Measurements from ENCODE around the gene ADAM30.

The ADAM30 gene

DNA sequence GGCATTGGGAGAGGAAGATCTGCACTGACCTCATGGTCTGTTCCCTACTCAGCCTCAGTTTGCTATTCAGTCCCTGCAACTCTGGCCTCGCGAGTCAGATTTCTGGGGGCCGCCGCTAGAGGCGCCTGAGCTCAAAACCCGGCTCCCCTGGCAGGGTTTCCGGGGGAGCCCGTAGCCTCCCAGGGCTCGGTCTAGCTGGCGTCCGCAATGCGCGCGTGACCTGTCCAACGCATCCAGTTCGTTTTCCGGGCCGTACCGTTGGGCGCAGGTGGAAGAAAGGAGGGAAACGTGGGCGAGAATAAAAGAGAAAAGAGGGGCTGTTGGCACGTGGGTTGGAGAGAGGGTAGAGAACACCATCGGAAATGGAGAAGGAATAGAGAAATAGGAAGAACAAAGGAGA lies at the start of gene ADAM30:
Gene ADAM30, minus strand, starts transcription at position 213 of the 400 bp plus-strand sequence. Its CDS starts 179 bp downstream, at position 34.
- in situ Hi-C loops (cut with HindIII; ENCODE audit: low sequenced_read_pairs) = no loop called here

DNA sequence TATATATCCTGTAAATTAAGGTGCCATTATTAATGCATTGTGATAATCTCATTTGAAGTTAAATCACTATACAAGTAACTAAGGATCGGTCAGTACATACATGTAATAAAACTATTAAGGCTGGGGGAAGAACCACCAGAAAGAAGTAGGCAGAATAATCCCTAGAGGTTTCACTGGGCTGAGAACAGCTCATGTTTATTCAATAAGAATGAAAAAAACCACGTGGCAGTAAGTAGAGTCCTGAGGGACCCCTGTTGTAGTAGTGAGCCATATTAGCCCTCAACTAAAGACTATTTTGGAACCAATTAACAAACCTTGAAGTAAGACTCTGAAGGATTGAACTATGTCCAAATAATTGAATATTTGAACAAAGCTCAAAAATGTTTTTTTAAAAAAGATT lies 46.9 kb upstream of the ADAM30 start:
- in situ Hi-C loops (cut with HindIII; ENCODE audit: low sequenced_read_pairs) = no loop called here

DNA sequence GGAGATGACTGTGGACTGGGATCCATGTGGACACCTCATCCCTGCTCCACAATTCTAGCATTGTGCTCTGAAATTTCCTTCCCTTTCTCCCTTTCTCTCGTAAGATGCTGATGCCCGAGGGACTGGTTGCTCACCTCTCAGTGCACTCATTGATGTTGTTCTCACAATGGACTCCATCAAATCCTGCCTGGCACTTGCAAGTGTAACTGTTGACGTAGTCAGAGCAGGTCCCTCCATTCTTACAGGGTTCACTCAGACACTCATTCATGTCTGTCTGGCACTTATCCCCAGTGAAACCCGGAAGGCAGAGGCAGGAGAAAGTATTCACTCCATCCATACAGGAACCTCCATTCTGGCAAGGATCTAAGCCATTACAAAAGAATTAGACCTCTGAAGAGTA lies 45.1 kb upstream of the ADAM30 start:
- in situ Hi-C loops (cut with HindIII; ENCODE audit: low sequenced_read_pairs) = no loop called here

DNA sequence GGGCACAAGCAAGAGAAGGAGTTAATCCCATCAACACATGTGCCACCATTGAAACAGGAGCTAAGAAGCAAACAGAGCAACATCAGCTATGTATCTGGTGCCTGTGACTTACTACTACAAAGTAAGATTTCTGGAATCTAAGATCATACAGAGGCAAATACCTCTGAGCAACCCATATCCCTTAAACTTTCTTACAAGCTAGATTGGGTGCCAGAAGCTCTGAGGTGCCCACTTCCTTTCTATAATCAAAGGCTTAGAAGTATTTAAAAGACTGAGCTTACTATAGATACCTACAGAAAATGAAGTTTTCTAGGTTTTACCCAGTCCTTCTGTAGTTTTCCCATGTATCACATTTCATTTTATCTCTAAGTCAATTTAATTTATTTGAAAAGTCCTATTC lies 44.4 kb upstream of the ADAM30 start:
- in situ Hi-C loops (cut with HindIII; ENCODE audit: low sequenced_read_pairs) = no loop called here

DNA sequence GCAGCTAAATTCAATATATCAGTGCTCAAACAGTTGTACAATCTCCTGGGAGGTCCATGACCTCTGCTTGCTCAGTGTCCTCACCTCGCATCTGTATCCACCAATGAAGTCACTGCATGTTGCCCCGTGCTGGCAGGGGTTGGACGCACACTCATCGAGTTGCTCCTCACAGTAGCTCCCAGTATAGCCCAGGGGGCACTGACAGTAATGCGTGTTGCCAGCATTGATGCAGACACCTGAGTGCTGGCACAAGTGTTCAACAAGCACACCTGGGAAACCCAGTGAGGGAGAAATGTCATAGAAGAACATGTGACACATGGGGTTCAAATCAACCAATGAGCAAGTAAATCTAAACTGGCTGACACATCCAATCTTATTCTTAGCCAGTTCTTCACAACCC lies 40.9 kb upstream of the ADAM30 start:
- in situ Hi-C loops (cut with HindIII; ENCODE audit: low sequenced_read_pairs) = no loop called here

DNA sequence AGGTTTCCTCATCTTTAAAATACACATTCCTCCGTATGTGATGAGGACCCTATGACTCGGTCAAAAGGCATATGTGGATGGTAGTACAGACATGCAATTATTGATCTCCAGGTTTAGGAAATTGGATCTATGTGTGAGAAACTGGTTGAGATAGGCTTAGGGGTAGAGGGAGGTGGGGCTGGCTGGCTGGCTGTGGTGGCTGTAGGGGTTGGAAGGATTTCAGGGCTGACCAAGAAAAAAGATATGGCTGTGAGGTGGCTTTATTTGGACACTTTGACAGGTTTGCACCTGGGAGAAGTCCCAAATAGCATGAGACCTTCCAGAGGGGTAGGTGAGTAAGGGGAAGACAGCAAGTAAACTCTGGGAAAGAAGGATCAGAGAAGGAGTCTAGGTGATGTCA lies 39.6 kb upstream of the ADAM30 start:
- in situ Hi-C loops (cut with HindIII; ENCODE audit: low sequenced_read_pairs) = no loop called here

DNA sequence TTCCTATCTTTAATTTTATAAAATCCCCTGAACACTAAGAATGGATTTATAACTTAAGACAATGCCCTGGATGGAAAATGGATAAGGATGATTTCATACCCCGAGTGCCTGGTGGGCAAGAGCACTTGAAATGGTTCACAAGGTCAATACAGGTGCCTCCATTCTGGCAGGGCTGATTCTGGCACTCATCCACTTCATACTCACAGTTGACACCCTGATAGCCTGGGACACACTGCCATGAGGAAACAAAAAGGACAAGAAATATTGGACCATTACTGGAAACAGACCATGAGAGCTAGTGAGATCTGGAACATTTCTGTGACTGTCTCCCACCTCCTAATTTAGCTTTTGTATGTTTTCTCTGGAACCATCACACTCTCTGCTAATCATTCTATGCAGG lies 39.1 kb upstream of the ADAM30 start:
- in situ Hi-C loops (cut with HindIII; ENCODE audit: low sequenced_read_pairs) = no loop called here

DNA sequence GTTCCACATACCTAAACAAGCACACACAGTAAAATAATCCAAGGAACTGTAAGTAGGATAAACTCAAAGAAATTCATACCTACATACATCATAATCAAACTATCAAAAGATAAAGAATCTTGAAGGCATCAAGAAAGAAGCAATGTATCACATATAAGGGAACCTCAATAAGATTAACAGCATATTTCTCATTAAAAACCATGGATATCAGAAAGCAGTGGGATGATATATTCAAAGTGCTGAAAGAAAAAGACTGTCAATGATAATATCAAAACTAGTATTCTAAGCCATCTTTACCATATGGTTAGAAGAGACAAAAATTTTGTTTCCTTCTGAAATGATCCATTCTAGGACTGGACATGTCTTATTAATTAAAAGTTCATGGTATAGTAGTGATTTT lies 37.1 kb upstream of the ADAM30 start:
- in situ Hi-C loops (cut with HindIII; ENCODE audit: low sequenced_read_pairs) = no loop called here

DNA sequence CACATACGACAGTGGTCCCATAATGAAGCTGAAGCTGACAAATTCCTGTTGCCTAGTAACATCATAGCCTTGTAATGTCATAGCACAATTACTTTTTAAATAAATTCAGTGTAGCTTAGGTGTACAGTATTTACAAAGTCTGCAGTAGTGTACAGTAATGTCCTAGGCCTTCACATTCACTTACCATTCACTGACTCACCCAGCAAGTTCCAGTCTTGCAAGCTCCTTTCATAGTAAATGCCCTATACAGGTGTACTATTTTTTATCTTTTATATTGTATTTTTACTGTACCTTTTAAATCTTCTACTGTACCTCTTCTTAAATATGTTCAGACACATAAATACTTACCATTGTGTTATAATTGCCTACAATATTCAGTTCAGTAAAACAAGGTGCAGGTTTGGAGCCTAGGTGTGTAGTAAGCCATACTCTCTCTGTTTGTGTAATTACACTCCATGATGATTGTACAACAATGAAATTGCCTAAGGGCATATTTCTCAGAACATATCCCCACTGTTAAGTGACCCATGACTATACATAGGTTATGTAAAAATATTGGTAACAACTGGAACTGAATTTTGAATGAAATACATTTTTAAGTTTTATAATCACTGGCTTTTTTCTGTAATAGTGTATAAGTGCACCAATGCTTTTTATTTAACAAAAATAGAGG lies 33.5 kb upstream of the ADAM30 start:
- in situ Hi-C loops (cut with HindIII; ENCODE audit: low sequenced_read_pairs) = no loop called here

DNA sequence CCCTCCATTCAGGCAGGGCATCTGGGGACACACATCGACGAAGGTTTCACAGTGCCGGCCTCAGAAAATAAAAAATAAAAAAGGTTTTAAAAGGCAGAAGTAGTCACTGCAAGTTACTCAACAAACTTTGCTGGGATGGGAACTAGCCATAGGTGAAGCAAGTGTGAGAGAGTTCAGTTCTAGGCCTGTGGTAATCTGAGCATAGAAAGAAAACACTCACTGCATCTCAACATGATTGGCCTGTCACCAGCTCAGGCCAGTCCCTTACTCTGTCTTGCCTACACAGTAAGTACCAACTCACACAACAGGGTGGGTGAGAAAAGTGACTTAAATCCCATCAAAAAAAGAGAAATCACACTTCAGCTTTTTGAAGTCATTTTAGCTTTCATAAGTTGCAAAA lies 30.2 kb upstream of the ADAM30 start:
- in situ Hi-C loops (cut with HindIII; ENCODE audit: low sequenced_read_pairs) = no loop called here

DNA sequence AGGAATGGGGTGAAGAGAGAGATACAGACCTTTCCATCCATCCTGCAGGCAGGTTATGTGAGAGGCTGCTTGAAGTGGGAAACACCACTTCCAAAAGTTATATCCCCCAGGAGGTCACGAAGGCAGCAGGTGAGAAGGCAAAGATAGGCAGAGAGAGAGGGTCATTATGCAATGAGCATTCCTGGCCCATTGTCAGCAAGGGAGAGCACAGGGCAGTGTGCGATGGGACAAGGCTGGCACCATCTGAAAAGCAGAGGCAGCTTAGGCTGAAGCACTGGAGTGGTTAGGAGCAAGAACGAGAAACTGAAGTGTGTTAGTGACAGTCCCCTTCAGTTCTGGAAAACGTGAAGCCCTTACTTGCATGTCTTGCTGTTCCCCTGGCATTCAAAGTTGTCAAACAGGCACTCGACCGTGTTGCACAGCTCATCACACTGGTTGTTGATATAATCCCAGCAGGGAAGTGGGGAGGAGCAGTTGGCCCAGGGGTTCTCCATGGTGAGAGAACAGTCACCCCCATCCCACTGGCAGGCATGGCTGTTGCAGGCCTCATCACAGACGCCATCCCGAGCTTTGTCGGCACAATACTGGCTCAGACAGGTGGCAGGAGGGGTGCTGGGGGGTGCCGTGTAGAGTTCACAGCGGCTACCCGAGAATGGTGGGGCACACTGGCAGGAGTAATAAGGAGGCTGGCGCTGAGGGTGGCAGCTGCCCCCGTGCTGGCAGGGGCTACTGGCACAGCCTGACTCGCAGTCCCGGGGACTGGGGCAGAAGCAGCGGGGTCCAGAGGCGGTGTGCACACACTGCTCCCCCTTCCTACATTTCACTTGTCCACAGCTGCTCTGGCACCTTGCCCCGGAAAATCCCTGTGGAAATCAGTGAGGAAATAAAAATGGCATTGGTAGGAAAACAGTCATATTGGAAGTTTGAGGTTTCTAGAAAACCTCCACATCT lies 28.9 kb upstream of the ADAM30 start:
- in situ Hi-C loops (cut with HindIII; ENCODE audit: low sequenced_read_pairs) = no loop called here

DNA sequence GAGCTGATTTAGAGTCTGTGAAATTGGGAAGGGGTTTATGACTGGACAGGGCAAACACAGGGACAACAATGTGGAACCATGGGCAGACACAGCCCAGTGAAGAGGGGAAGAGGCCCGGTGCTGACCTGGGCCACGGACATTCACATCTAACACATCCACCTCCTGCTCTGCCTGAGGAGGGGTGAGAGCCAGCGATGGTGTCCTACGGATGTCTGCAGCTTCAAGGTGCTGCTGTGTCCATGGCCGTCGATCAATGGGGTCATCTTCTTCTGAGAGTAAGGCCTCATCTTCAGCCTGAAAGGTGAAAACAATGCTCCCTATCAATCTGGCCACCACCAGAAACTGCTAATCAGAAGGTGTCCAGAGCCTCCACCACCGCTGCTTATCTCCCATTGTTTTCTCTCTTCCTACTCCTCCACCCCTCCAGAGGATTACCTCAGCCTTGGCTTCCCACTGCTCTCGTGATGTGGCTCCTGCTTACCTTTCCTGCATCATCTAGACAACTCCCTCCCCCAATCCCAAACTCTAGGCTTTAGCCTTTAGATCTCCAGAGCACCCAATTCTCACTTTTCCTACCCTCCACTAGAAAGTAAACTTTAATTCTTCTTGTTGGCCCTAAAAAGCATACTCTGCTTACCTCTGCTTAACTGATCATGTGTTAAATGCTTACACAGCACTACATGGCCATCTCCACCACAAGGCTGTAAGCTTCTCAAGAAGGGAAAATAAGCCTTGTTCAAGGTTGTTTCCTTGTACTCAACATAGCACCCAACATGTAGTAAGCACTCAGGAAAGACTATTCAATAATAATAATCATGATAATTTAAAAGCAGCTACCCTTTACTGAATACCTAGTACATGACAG lies 24.0 kb upstream of the ADAM30 start:
- in situ Hi-C loops (cut with HindIII; ENCODE audit: low sequenced_read_pairs) = no loop called here

DNA sequence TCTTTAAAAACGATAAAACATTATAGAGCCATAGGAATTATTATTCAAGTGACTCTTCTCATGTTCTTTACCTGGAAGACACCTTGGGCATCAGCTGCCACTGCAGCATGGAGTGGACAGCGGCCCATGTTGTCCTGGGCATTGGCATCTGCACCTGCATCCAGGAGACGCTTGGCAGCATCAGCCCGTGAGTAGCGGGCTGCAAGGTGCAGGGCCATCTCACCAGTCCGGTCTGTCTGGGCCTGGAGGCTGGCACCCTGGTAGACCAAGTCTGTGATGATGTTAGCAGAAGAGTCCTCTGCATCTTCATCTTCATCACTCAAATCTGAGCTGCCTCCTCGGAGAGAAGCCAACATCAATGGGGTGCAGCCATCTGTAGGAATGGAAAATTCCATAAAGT lies 22.9 kb upstream of the ADAM30 start:
- in situ Hi-C loops (cut with HindIII; ENCODE audit: low sequenced_read_pairs) = no loop called here

DNA sequence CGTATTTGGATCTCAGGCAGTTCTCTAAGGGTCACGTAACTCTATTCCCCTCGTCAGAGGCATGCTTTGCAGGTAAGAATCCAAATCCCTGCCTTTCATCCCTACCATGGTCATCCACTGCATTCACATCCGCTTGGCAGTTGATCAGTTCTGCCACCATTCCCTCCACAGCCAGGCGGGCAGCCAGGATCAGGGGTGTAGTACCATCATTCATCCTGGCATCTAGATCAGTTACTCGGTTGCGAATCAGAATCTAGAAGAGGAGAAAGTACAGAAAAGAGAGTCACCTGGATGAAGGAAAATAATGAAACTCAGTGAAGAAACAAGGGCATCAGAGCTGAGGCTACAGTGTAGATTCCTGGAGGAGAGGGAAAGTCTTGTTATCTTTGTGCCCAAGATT lies 22.0 kb upstream of the ADAM30 start:
- in situ Hi-C loops (cut with HindIII; ENCODE audit: low sequenced_read_pairs) = no loop called here

DNA sequence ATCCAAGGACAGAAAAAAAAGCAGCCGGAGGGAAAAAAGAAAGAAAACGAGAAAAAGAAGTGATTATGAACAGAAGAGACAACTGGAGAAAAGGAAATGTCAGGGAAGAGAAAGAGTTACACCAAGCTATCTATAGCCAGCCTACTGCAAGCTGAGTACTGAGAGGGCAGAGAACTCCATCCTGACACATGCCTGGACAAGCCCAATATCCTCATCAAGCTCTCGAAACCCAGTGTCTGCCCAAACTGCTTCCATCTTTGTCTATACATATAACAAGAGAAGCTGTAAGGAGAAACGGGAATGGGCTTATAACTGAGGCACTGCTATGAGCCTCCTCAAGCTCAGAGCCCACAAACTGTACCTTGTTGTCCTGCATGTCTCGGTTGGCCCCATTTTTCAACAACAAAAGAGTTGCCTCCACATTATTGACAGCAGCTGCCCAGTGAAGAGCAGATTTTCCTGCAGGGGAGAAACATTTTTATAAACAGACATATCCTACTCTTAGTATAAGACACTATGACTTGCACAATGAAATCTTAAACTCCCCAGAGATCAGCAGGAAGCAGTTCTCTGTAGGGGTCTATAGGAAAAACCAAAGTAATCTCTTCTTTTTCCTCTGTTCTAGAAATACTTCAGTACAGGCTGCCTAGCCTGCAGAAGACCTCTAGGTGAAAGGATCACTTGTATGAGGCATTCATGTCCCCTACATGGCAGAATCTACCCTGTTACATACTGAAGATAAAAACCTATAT lies 21.2 kb upstream of the ADAM30 start:
- in situ Hi-C loops (cut with HindIII; ENCODE audit: low sequenced_read_pairs) = no loop called here

DNA sequence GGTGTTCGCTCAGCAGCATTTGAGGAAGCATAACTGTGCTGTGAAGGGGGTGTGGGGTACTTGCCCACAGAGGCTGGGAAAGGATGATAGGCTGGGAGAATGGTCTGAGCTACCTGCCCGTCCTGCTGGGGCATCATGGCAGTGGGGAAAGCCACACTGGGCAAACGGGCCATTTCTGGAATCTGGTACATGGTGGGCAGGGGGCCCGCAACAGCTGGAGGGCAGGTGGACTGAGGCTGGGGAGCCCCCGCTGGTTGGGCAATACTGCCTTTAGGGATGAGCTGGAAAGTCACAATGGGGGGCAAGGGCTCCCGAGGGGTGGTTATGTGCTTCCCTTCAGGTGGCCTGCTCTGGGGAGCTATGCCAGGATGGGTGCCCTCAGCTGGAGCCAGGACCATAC lies 19.2 kb upstream of the ADAM30 start:
- in situ Hi-C loops (cut with HindIII; ENCODE audit: low sequenced_read_pairs) = no loop called here

DNA sequence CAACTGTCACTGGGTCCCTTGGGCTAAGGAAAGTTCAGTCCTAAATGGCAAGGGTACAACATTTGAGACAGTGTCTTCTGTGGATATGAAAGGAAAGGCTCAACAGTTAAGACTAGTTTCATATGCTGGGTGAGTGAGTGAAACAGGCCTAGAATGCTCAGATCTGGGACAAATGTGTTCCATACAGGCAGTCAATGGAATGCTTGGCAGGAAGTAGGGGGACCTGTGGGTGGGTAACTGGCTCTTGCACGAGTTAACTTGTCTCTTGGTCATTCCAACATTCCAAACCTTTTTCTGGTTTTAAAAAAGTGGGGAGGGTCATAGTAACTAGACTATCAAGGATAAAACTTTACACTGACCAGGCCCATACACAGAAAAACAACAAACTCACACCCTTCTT lies 17.8 kb upstream of the ADAM30 start:
- in situ Hi-C loops (cut with HindIII; ENCODE audit: low sequenced_read_pairs) = no loop called here

DNA sequence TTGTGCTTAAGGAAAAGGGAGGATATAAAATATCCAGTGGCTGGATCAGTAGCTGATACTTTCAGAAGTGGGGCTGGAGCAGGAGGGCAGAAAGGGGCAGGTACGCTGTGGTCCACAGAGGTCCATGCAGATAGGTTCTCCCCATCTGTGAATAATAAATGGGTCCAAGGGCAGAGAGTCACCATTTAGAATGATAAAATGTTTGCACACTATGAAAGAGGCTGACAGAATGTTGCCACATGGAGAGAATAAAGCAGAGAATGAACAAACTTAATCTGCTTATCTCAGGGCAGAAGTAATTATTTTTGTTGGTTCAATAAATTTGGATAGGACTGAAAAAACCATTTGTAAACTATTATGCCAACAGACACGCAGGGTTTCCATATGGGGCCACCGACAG lies 16.6 kb upstream of the ADAM30 start:
- in situ Hi-C loops (cut with HindIII; ENCODE audit: low sequenced_read_pairs) = no loop called here

DNA sequence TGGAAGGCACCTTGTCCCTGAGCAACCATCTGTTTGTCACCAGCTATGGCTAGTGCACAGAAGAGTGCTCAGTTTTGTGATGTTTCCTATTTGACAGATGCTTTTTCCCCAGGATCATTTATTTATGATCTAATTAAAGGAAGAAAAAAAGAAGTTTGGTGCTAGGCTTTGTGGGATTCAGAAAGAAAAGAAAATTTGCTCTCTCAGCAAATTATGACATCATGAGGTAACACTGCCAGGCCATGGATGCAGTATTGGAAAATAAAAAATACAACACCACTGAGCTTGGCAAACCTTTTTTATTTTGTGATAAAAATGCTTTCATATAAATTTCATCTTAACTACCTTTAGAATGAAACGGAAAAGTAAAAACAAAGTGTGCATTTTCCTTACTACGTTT lies 15.5 kb upstream of the ADAM30 start:
- in situ Hi-C loops (cut with HindIII; ENCODE audit: low sequenced_read_pairs) = no loop called here

DNA sequence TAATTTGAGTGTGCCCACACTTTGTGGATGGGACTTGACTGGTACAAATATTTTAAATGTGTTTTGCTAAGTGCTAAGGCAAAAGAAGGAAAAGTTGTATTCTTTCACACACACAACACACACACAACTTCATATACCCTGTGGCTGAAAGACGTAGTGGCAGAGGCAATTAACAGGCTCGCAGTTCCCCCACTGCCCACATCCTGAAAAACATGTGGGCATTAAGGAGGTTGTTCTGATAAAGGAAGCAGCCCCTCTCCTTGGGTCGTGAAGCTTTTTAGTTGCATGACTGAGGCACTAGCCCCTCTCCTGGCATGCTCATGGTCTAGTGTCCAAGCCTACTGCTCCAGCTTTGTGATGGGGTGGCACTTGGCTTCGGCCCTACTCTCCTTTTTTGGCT lies 14.3 kb upstream of the ADAM30 start:
- in situ Hi-C loops (cut with HindIII; ENCODE audit: low sequenced_read_pairs) = no loop called here

Measured in DLD1 (cell line).